ENCODE measurements around the gene MARCHF4. TPM values are rescaled to one million over a fixed set of nuclear protein-coding genes. Genes with fewer than 3 reads are reported as not detected.

Gene MARCHF4
- total and polyA plus RNA-seq, 9 of the 15 experiments (the other 6 are each of a cell fraction or from before 2014, with no cell fraction given) = 0.05 TPM; not detected in 8

GRCh38 chr2:216412022-216412999 lies 40.0 kb upstream of the MARCHF4 start, which contains the start of gene SMARCAL1 (continued):
- no peak for TF ChIP-seq PHB (CRISPR knock-in tag; IDR thresholded peaks at IDR 0.05)
- TF ChIP-seq PRPF4 (IDR thresholded peaks at IDR 0.05; ENCODE audit: insufficient read depth, low read depth, low read length, poor library complexity, severe bottlenecking) = no peak
- TF ChIP-seq ZNF785 (CRISPR knock-in tag; IDR thresholded peaks at IDR 0.05) = no peak
- TF ChIP-seq ZNF77 (CRISPR knock-in tag; IDR thresholded peaks at IDR 0.05) = no peak
- no peak for TF ChIP-seq ZNF609 (CRISPR knock-in tag; IDR thresholded peaks at IDR 0.05; ENCODE audit: borderline replicate concordance)
- peak; percentile 23; the same call in 1 of the 2 replicates for TF ChIP-seq CTBP1 (IDR thresholded peaks at IDR 0.05; ENCODE audit: borderline replicate concordance)
- TF ChIP-seq HMG20A (CRISPR knock-in tag; conservative IDR thresholded peaks at IDR 0.05) = no peak
- TF ChIP-seq SIN3B (IDR thresholded peaks at IDR 0.05; ENCODE audit: low read depth) = no peak
- peak in 1 of 3 experiments; percentile 61; a peak in 1 of 6 replicates for TF ChIP-seq ZBTB11 (CRISPR knock-in tag; IDR thresholded peaks at IDR 0.05)
- TF ChIP-seq ZNF239 (CRISPR knock-in tag; IDR thresholded peaks at IDR 0.05) = no peak
- TF ChIP-seq, protein P1, sequence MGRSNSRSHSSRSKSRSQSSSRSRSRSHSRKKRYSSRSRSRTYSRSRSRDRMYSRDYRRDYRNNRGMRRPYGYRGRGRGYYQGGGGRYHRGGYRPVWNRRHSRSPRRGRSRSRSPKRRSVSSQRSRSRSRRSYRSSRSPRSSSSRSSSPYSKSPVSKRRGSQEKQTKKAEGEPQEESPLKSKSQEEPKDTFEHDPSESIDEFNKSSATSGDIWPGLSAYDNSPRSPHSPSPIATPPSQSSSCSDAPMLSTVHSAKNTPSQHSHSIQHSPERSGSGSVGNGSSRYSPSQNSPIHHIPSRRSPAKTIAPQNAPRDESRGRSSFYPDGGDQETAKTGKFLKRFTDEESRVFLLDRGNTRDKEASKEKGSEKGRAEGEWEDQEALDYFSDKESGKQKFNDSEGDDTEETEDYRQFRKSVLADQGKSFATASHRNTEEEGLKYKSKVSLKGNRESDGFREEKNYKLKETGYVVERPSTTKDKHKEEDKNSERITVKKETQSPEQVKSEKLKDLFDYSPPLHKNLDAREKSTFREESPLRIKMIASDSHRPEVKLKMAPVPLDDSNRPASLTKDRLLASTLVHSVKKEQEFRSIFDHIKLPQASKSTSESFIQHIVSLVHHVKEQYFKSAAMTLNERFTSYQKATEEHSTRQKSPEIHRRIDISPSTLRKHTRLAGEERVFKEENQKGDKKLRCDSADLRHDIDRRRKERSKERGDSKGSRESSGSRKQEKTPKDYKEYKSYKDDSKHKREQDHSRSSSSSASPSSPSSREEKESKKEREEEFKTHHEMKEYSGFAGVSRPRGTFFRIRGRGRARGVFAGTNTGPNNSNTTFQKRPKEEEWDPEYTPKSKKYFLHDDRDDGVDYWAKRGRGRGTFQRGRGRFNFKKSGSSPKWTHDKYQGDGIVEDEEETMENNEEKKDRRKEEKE (IDR thresholded peaks at IDR 0.05; ENCODE audit: borderline replicate concordance in 1 of 2, control insufficient read depth in 1 of 2, low read depth in 2 of 2, low read length in 1 of 2) = peak in 1 of 2 experiments; percentile 86; a peak in 2 of 4 replicates
- TF ChIP-seq STAG1 (CRISPR knock-in tag; IDR thresholded peaks at IDR 0.05; ENCODE audit: borderline replicate concordance) = no peak
- no peak for TF ChIP-seq BCOR (IDR thresholded peaks at IDR 0.05)
- no peak for TF ChIP-seq ARID2 (IDR thresholded peaks at IDR 0.05)

Data from K562 (cell line).